Left kidney (tissue), 2 donors: ENCODE measurements around the gene RALGAPA1. TPM values are rescaled to one million over a fixed set of nuclear protein-coding genes. Genes with fewer than 3 reads are reported as not detected.

Experiments
- DNase-seq: peaks from one replicate; pipeline ENCODE4 v3.0.0-alpha.2; 2013
- polyA plus RNA-seq: library from polyadenylated mRNA; unstranded; fragments of 120-200 nt; gene quantifications from one replicate; pipeline ENCODE4 v1.2.1, GENCODE V29; 2013; ENCODE audit not compliant: insufficient read length

Gene RALGAPA1
- polyA plus RNA-seq, 1 donor, result 48.7 TPM

DNA sequence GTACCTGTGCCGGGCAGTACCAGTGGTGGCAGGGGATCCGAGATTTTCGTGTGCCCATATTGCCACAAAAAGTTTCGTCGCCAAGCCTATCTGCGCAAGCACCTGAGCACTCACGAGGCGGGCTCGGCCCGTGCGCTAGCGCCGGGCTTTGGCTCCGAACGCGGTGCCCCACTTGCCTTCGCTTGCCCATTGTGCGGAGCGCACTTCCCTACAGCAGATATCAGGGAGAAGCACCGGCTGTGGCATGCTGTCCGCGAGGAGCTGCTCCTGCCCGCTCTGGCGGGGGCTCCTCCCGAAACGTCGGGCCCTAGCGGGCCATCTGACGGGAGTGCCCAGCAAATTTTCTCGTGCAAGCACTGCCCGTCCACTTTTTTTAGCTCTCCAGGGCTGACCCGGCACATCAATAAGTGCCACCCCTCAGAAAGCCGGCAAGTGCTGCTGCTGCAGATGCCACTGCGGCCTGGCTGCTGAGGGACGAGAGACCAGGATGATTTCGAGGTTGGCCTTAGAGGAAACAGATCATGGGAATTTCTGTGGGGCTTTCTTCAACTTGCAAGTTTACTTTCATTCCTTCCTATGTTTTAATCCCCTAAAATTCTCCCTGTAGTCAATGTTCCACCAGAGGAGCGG lies 273.5 kb downstream of the RALGAPA1 start:
- DNase-seq, result no peak

DNA sequence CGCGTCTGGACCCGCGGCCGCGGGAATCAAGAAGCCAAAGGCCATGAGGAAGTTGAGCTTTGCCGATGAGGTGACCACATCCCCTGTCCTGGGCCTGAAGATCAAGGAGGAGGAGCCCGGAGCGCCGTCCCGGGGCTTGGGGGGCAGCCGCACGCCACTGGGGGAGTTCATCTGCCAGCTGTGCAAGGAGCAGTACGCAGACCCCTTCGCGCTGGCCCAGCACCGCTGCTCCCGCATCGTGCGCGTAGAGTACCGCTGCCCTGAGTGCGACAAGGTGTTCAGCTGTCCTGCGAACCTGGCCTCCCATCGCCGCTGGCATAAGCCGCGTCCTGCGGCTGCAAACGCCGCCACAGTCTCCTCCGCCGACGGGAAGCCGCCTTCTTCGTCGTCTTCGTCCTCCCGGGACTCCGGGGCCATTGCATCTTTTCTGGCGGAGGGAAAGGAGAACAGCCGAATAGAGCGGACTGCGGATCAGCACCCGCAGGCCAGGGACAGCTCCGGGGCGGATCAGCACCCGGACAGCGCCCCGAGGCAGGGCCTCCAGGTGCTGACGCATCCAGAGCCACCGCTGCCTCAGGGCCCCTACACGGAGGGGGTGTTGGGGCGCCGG lies 274.1 kb downstream of the RALGAPA1 start:
- DNase-seq, result peak; percentile 75

DNA sequence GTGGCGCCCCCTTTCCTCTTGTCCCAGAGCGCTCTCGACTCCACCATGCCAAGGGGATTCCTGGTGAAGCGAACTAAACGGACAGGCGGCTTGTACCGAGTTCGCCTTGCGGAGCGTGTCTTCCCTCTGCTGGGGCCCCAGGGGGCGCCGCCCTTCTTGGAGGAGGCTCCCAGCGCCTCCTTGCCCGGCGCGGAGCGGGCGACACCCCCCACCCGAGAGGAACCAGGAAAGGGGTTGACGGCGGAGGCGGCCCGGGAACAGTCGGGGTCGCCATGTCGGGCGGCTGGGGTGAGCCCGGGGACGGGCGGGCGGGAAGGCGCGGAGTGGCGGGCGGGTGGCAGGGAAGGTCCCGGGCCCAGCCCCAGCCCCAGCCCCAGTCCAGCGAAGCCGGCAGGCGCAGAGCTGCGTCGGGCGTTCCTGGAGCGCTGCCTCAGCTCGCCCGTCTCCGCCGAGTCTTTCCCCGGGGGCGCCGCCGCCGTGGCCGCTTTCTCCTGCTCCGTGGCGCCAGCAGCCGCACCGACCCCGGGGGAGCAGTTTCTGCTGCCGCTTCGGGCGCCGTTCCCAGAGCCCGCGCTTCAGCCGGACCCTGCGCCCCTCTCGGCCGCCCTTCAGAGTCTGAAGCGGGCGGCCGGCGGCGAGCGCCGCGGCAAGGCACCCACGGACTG lies 274.8 kb downstream of the RALGAPA1 start:
- DNase-seq, result no peak

DNA sequence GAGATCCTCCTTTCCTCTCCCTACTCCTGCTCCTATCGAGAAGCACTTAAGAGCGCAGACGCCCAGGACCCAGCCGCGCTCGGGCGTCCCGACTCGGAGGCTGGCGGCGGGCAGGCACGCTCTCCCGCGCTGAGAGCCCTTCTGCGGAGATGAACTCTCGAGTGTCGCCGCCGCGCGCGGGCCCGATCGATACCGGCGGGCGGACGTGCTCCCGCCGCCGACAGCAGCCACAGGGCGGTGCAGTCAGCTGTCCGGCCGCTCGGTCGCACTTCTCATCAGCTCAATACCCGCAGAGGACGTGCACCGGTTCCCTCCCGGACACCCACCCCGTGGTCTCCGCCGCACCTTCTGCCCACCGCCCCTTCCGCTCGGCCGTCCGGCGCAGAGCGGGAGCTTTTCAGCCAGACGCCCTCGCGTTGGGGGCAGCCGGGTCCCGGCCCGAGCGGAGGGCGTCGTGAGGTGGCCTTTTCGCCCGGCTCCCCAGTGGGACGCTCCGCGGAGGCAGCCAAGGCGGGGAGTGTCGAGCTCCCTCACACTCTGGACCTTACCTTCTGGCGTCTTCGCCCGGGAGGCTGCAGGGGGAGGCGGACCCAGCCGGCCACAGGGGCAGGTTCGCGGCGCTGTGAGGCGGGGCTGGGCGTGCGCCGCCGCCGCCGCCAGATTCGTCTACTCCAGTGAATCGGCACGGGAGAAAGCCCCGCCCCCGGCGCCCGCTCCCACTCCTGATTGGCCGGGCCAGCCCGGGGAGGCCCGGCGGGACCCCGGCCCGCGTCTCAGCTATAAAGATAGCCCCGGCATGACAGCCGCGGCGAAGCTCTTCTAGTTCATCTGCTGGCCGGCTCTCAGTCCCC lies 275.5 kb downstream of the RALGAPA1 start, which contains the start of gene INSM2:
INSM2 (plus strand) TSS at position 808 of the 851 bp plus-strand sequence. CDS start 89 bp downstream, outside the sequence.
- DNase-seq, result peak; percentile 48

DNA sequence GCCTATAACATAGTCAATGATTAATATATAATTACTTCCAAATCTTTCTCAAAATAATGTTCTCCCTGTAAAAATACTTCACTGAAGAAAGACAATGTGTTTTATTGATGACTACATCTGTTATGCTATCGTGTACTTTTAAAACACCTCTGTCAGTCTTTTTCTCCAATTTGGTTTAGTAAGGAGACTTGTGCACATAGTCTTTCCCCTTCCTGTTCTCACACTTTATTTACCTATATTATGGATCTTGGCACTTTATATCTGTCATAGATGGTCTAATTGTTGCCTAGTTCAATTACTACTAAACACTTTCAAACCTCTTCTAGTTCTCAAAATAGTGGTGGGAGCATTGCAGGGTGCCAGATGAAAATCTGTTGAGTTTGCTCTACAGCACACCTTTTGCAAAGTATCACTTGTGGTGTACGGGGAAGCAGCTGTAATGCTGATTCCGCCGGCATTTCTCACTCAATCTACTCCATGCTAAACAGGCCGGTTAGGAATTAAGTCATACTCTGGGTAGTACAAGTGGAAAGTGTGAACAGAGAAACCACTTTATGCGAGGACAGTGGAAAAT lies 276.2 kb downstream of the RALGAPA1 start:
- DNase-seq, result no peak

GRCh38 chr14:35531960-35532747 lies 276.9 kb downstream of the RALGAPA1 start:
- no peak for DNase-seq

DNA sequence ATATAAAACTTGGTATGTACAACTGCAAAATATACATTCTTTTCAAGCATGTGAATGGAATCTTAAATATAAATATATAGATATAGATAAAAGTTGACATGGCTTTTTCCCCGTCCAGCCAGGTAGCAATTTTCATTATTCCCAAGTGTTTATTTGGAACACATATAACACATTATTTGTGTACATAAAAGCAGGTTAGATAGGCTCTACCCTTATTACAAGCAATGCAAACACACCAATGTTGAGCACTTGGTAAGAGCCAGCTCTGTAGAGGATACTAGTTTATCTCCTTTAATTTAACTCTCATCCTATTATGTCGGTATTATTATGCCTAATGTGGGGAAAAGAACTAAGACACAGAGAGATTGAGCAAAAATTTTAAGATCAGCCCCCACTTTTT lies 282.1 kb downstream of the RALGAPA1 start:
- DNase-seq, result no peak

DNA sequence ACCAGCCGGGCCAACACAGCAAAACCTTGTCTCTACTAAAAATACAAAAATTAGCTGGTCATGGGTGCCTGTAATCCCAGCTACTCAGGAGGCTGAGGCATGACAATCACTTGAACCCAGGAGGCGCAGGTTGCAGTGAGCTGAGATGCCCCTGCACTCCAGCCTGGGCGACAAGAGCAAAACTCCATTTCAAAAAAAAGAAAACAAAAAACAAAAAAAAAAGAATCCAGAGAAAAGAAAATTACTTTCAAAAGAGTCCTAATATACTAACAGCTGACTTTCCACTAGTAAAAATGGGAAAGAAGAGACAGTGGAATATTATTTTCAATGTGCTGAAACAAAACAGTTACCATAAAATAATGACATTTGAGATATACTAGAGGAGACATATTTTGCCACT lies 283.4 kb downstream of the RALGAPA1 start:
- DNase-seq, result no peak

DNA sequence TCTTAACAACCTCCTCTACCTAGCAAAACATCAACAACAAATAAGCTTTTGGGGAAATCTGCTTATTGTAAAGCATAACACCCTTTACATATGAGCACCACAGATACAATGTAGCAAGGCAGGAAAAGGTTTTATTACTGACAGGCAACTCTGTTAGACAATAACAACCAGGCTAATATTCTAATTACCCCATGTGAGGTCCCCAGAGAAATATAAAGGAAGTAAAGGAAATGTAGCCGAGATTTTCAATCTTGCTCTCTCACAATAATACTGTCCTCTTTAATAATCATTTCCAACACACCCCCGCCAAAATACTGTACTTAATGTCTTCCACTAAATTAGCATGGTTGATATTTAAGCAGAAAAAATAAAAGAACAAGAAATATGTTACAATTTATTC lies 289.1 kb downstream of the RALGAPA1 start:
- no peak for DNase-seq

DNA sequence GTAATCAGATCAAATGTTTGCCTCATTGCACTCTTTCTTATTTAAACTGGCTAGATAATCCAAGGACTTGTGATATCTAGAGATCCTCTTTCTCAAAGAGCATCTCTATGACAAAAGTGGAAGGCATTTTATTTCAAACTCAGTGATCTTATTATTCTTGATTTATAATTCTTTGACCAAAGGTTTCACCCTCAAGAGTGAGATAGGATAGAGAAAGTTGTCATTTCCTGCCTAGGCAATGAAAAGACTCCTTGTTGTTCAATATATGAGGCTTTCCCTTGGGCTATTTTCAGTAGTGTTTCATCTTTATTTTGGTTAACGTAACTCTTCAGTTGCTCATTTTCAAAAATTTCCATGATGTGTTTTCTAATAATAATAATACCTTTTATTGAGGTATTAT lies 293.2 kb downstream of the RALGAPA1 start:
- DNase-seq, result no peak

DNA sequence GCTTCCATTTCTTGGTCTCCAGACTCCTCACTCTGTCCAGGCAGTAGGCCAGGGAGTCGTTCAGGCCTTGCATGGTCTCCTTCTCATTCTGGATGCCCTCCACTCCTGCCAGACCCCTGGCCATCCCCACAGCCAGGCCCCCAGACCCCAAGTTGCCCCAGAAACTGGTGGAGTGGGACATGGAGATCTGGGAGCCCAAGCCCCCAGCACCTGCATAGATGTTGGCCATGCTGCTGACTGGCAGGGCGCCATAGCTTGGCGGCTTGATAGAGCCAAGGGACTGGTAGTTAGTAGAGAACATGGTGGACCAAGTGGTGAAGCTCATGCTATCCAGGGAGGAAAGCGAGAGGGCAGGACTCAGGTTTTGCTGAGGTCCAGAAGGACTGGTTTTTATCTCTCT lies 296.3 kb downstream of the RALGAPA1 start:
- DNase-seq, result no peak

DNA sequence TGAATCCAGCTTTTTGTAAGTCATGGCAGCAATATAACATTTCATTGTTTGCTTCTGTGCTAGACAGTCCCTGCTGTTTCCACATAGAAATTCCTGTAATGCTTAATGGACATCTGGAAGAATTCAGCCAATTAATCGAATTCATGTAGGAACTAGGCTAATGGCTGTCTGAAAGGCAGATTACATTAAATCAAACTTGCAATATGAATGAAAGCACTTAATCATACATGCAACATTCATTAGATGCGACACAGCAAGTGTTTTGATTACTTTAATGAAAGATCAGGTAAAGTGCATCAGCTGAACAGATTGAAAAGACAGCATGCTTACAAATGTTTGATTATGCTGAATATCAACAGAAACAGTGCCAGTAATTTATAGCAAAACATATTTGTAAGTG lies 299.2 kb downstream of the RALGAPA1 start:
- no peak for DNase-seq

DNA sequence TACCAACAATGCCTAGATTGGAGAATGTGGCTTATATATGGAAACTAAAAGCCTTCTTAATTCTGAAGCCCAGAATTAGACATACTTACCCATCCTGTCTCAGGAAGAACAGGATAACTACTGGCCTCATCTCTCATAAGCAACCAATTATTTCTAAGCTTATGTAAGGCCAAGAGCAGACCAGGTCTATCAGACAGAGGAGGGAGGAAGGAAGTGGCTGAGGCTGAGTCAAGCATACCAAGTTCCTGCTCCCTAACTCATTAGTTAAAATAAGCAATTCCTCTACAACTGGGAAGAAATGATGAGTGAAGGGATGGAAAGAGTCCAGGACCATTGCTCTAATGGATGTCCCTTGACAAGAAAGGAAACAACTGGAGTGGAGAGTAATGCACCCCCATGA lies 302.2 kb downstream of the RALGAPA1 start:
- no peak for DNase-seq

- DNase-seq, result no peak
Measured at GRCh38 chr14:35506461-35506860, 302.6 kb downstream of the RALGAPA1 start.

DNA sequence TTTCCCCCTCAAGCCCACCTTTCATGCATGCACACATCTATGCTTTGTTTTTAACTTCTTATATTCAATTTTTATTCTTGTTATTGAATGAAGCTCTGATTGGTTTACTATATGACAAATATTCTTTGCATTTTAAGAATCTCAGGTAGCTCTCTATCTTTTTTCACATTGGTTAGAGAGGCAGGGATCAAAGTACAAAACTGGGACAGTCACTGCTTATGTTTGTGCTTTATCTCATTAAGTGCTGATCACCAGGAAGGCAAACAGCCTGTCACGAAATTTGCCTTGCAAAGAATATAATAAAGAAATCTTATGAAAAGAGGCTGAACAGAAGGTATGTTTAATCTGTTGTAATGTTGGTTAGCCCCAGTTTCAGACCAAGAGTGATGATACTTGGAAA lies 304.8 kb downstream of the RALGAPA1 start:
- DNase-seq, result no peak

DNA sequence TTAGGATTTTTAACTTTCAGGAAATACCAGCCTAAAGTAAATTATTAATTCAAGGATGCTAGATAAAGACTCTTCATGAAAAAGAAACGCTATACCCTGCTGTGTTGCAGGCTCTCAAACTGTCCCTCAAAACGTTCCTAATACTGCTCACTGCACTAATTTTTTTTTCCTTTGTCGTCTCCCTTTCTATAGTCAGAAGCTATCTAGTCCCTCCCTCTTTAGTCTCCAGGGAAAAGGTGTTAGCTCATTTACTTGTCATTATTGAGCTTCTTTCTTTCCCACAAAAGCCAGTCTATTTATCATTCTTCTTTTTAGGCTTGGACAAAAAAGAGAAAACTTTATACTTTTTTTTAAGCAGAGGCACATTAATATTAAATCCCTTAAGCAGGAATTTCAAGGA lies 305.4 kb downstream of the RALGAPA1 start:
- DNase-seq, result no peak

DNA sequence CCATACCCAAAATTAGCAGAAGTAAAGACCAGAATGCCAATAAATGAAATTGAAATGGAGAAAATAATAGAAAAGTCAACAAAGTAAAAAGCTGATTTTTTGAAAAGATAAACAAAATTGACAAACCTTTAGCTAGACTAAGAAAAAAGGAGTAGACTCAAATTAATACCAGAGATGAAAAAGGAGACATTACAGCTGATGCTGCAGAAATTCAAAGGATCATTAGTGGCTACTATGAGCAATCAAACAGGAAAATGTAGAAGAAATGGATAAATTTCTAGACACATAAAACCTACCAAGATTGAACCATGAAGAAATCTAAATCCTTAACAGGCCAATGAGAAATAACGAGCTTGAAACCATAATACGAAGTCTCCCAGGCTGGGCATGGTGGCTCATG lies 309.9 kb downstream of the RALGAPA1 start:
- DNase-seq, result no peak

GRCh38 chr14:35495278-35495677 lies 313.8 kb downstream of the RALGAPA1 start:
- no peak for DNase-seq

DNA sequence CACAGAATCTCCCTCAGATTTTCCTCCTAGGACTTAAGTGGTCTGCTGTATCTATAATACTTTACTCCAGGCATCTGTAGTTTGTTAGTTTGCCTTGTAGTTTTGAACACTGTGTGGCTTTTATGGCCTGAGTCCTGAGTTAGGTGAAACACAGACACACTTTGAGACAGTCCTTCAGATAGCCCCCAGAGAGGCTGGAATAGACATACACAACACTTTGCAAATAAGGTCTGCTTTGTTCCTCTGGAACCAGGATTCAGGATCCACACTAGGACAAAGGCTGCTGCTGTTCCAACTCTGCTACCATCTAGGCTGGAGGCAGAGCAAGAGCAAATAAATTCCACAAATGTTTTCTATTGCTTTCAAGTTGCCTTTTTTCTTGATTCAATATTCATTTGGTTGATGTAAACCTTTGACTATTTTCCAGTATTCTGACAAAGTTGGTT lies 316.5 kb downstream of the RALGAPA1 start:
- DNase-seq, result no peak
